GM18867 (cell line): ENCODE measurements around the gene LAMA4.
"Not testable (repeated sequence)": the region's sequence is repeated elsewhere in the genome, so short reads cannot be mapped to it uniquely, and the experiment has no call there.

Source experiments
- ATAC-seq: cut with Tn5 transposase; IDR thresholded peaks from one replicate; pipeline ENCODE4 v1.9.1; 2021; ENCODE audit warnings: mild to moderate bottlenecking, moderate library complexity; ENCODE audit not compliant: unreplicated experiment

Gene LAMA4

DNA sequence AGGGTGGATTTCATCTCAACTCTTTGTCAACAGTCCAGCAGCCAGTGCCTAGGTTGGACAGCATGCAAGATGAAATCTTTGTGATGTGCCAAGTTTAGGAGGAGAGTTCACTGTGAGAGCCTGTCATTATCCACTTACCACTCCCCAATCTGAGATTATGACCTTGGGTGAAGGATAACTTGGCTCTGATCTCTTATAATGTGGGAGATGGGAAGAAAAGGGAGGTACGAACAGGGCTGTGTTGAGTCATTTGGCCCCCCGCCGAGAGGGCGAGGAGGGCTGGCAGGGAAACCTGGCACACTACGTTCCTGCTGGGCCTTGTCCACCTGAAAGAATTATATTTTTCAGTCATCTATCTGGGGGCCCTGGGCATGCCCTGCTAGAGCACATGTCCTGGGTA, 35.8 kb downstream of the LAMA4 start:
- ATAC-seq = no peak

DNA sequence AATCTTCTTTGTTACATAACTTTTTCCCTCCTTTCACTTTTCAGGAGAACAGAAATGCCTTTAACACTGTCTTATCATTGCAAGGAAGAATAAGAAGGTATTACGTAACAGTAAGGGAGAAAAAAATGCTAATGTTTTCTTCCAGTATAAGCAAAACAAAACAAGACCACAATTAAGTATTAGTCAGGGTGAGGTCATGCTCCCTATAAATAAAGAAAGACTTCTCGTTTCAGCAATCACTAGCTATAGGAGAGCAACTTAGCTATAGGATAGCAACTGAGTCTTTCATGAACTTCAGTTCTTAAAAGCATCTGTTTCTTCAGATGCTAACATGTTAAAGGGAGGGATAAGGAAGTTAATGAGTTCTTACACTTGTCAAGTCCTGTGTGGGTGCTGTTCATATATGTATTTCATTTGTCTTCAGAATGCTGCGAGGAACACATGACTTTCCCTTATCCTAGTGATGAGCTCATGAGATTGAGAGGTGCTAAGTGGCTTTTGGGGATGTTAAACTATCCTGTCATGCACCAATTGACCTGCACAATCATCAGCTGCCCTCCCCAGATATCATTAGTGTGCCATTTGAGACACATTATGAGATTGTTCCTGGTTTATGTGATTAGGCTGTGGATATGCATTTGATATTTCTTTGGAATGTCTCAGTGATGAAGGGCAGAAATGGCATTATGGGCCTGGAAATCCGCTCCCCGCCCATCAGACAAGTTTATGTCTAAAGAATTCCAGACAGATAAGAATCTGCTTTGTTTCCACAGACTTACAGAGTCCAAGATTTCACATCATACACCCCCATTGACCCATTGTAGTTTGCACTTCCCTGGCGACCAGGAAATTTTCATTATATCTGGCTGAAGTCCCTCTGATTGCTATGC, 37.5 kb downstream of the LAMA4 start:
- no peak for ATAC-seq

DNA sequence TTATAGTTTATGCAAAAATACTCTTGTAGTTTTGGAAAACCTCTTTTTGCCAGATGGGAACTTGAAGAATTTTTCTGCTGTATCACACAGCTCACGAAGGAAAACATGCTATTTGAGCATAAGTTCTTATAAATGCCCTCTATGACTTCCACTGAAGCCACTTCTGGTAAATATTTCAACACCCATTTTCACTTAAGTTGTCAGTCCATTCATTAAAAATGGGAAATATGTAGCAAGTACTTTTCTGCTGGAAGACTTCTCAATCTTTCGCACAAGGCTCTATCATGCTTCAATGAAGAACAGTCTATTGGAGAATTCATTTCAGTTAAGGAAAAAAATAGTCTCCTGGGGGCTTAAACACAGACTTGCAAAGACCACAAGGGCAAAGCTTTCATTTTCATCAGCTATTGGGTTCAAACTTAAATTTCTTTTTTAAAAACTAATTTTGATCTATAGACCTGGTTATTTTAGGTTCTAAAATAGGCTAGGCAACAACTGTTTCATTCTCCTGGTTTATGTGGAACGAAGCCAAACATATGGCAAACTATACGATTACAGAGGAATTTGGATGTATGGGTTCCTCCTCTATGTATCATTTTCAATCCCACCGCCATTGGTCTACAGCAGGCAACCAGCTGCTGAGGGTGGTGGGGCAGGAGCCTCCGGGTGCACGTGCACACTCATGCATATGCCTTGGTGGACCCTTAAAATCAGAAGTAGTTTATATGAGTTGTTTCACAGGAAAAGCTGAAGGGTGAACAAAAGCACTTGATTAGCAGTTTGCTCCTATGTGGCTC, 38.7 kb downstream of the LAMA4 start:
- ATAC-seq = no peak

DNA sequence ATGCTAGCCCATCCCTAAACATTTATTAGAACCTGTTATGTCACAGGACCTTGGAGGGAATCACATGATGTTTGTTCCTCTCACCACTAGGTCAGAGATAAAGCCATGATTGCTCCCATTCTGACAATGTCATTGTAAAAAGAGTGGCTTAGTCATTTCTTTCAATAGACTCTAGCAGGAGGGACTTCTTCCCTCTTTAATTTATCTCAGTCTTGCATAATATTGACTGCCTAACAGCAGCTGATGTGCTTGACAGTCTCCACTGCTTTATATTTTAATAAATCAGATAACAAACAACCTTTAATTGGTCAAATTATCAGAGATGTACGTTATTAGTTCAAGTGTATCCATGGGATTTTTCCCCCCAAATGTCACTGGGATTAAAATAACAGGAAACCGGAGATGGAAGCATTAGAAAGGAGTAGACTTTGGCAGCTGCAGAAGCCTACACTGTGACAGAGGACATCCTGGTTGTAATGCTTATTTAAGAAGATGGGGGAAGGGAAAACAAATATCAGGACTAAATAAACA, 39.6 kb downstream of the LAMA4 start:
- ATAC-seq = no peak

DNA sequence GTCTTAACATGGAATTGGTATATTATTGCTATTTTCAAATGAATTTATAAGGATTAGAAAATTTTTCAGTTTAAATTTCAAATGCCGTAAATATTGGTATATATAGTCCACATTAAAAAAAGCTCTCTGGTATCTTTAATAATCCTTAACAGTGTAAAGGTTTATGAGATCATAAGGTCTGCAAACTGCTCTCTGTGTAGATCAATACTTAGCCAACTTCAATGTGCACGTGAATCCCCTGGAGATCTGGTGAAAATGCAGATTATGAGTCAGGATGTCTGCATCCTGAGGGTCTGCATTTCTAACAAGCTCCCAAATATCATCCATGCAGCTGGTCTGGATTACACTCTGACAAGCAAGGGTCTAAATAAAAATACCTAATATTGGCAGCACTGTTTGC, 43.5 kb downstream of the LAMA4 start:
- ATAC-seq = no peak

DNA sequence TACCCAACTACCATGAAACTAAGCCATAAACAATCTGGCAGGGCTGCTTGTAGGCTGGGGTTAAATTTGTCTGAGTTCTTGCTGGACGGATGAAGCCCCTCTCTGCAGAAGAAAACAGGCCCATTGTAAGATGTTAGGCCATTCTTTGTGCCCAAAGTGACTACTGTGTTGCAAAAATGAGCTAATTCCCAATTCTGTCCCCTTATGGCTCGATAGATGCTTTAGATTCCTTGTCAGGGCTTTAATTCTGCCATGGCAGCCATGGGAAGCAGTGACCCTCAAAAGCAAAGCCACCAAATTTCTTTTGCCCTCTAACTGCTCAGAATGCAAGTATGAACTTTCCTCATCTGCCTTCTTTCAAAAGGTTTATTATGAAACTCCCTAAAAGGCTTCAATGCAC, 45.2 kb downstream of the LAMA4 start:
- no peak for ATAC-seq

DNA sequence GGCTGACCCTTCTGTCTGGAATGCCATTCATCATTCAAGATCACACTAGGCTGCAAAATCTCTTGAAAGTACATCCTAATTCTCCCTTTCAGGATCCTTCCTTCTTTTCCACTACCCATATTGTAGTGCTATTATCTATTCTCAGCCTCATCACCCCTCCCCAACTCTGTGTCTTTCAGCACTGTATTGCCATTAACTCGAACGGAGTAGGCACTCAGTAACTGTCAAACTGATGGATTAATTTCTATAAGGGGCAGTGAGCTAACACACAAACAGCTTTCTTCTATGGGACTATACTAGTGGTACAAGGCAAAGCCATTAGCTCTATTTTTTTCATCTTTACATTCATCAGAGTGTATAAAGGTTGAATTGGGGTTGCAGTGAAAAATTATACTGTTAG, 46.6 kb downstream of the LAMA4 start:
- ATAC-seq = no peak

DNA sequence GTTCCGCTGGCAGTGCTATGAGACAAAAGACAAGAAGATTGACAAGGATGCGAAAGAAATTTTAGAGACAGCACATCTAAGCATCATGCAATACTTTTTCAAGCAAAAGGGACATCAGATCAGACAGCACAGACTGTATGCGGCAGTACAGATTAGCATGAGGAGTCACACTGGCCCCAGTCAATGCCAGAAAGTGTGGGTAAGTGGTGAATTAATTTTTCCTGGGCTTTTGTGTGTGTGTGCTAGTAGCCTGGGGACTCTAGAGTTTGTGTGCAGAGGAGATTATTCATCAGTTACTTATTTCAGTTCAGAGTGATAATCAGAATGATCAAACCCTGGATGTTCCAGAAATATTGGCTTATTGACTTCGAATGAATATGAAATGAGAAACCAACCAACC, 47.2 kb downstream of the LAMA4 start:
- ATAC-seq = no peak

DNA sequence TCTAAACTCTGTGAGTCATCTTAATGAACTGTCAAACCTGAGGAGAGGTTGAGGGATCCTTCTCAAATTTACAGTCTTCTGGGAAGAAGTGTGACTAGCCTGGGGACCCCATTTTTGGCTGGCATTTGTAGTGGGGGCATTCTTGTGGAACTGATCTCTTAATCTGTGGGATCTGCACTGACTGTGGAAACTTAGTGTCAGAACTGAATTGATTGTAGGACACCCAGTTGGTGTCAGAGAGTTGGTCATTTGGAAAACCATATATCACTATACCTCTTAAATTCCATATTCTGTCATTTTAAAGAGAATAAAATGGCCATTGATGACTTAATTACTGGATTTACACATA, 48.3 kb downstream of the LAMA4 start:
- no peak for ATAC-seq

DNA sequence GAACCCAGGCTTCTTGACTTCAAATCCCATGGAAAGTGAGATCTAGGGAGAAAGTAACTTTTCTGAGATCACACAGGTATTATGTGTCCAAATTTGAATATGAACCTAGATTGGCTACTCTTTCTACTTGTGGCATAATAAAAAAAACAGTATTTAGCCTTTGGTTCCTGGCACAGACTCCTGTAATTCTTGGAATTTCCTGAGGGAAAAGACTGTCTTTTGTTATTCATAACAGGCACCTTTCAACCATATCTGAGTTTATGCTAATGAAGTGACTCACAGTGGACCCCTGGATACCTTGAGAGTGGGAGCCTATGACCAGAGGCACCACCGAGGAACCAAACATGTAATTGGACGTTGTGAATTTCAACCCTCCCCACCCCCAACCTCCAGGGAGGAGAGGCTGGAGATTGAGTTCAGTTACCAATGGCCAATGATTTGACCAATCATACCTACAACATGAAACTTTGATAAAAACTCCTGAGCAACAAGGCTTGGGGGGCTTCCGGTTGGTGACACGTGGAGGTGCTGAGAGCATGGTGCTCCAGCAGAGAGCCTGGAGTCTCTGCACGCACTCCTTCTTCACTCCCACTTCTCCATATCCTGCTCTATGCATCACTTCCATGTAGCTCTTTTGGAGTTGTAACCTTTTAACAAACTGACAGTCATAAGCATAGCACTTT, 48.8 kb downstream of the LAMA4 start:
- ATAC-seq = no peak

DNA sequence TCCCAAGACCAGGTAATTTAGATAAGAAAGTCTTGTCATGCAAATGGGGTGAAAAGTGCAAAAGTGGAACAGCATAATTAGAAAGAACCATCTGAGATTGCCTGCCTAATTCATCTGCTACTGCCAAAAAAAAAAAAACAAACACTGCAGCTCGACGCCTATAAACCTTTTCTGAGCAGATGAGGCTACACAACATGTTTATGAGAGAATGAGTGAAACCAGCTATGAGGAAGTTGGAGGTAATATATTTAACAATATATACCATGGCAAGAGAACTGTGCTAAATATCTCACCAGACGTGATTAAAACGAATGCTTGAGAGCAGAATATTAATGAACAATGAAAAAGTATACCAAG, 50.0 kb downstream of the LAMA4 start:
- peak; percentile 35 for ATAC-seq

DNA sequence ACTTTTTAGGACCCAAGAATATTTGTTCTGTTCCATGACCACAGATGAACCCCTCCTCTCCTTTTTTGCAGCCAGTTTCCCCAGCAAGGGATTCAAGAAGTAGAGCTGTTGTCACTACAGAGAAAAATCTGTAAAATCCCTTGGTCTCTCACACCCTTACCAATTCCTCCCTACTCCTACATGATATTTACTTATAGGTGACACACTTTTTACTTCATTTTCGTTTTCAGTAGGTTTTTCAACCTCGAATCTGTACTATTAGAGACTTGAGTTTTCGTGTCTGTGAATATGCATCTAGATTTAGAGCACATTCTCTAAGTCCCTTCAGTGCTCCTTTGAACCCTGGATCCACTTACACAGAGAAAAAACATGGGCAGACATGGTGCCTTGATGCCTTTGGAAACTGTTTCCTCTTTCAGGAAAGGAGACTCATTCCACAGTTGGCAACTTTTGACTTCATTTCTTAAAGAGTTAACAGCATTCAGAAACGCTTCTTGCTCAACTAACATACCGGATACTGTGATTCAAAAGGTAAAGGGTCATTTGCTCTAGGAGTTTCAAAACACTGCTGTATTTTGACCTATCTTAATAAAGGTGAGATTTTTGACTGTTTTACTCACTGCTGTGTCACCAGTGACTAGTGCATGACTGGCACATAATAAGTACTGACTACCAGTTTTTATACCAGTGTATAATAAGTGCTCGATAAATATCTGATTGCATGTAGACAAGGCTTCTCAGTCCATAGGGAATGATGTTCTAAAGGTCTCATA, 50.6 kb downstream of the LAMA4 start:
- ATAC-seq = peak; percentile 52

DNA sequence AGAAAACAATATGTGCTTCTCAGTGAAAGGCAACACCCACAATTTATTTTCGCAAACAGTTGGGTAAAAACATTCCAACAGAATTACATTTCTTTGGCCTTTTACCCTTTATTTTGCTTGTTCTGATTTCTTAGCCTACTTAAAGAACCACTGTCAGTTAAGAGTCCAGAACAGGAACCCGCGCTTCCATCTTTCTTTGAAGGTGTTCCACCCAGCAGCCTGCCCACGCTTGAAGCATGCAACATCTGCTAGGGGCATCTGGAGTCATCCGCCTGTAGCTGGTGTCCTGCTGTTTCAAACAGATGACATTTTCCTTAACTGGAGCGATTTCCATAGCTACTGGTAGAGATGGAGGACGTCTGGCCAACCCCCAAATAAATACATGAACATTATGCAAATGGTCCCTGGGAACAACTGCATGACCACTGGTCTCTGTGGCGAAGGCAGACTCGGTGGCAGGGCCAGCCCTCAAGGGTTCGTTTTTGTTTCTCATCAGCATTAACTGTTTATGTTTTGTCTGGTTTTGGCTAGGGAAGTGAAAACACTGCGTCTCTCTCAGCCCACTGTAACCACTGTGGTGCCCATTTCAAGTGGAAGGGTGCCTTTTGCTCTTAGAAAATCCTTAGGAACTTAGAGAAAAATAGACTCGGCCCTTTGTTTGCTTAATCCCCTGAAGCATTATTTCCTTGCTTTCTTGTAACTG, 51.6 kb downstream of the LAMA4 start:
- peak; percentile 86 for ATAC-seq

DNA sequence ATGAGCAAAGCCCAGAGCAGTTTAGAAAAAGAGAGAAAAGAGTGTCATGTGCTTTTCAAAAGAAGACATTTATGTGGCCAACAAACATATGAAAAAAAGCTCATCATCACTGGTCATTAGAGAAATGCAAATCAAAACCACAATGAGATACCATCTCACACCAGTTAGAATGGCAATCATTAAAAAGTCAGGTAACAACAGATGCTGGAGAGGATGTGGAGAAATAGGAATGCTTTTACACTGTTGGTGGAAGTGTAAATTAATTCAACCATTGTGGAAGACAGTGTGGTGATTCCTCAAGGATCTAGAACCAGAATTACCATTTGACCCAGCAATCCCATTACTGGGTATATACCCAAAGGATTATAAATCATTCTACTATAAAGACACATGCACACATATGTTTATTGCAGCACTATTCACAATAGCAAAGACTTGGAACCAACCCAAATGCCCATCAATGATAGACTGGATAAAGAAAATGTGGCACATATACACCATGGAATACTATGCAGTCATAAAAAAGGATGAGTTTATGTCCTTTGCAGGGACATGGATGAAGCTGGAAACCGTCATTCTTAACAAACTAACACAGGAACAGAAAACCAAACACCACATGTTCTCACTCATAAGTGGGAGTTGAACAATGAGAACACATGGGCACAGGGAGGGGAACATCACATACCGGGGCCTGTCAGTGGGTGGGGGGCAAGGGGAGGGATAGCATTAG, 54.0 kb downstream of the LAMA4 start:
- ATAC-seq = not testable (repeated sequence)

DNA sequence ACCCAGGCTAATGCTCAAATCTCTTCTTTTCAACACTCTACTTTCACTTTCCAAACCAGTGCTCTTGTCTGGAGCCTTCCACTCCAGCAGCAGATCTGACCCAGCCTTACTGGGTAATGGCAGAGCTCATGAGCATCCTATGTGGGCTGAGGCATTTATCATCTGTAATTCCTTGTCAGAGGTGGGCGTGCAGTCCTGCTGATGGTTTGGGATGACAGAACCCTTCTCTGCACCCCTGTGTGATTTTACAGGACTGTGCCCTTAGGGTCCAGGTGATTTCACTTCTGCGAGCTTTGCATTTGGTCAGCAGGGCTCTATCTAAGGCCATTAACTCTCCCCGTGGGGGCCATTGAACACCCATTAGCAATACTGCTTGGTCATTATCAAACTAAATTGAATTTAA, 55.4 kb downstream of the LAMA4 start:
- ATAC-seq = no peak

DNA sequence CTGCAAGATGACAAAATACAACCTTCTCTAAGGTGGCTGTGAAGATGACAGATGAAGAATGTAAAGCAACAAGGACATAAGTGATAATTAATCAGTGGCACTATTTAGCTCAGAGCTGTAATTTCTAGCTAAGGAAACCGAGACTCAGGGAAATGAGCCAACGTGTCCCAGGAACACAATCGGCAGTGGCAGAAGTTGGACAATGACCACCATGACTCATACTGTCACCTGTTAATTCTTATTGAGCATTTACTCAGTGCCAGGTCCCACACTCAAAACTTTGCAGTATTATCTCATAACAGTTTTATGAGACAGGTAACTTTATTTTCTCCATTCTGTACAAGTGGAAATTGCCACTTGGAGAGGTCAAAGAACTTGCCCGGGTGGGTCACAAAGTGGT, 55.8 kb downstream of the LAMA4 start:
- no peak for ATAC-seq

DNA sequence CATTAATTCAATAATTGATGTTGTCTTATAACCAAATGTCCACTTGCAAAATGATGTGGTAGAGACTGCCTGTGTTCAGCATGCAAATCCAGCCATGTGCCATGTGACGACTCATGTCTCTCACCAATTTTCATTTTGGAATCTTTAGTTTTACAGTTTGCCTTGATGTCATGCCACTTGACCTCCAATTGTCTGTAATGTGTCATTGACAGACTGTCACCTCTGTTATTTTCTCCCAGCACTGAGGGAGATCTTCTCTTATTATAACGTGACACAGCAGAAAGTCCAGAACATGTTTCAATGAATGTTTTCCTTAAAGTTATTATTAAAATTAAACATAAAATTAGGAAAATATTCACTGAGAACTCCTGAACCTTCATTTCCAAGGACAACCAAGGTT, 56.7 kb downstream of the LAMA4 start:
- ATAC-seq = no peak

DNA sequence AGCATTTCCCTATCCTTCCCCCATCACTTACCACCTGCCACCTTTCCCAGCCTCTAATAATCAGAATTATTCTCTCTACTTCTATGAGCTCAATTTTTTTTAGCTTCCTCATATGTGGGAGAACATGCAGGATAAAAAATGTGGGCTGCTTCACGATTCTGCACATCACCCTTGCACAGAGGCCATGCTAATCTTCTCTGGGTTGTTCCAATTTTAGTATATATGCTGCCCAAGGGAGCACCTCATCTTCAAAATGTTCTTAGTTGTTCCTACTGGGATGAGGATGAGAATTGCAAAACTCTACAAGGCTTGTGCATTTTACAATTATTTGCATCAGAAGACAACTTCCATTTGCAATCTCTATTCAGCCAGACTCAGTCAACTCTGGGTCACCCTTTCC, 58.1 kb downstream of the LAMA4 start:
- no peak for ATAC-seq

DNA sequence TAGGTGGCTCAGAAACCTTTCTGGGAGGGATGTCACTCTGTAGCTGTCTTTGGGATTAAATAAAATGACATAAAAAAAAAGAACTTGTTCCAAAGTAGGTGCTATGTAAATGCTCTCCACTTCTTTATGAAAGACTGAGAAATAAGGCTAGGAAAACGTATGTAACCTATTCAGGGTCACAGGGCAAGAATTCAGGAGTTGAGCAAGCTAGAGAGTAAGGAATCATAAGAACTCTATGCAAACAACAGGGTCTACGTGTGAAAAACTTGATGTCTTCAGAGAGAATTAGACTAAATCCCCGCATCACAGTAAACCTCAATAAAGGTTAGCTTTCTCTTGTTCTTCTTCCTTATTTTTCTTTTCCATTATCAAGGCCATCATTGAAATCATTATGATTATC, 59.2 kb downstream of the LAMA4 start:
- ATAC-seq = no peak

DNA sequence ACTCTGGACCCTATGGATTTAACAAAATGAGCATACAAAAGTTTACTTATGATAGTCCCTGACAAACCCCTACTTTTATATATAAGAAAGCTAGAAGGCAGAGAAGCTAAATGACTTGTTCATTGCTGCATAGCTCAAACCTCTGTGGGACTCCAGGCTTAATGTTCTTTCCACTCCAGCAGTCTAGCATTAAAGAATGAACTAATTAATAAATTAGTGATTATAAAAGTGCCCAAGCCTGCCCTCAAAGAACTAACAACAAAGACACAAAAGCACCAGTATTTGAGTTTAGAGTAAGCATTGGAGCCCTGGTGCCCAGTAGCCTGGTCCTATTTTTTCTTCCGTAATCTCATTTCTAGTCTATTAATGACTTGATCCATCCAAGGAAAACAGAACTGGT, 59.9 kb downstream of the LAMA4 start:
- no peak for ATAC-seq
